ENCODE data around the gene TMC7. TPM values are rescaled to one million over a fixed set of nuclear protein-coding genes. Genes with fewer than 3 reads are reported as not detected.

TMC7 gene
- total and polyA plus RNA-seq, 2 experiments from 2014 or later, result 0.54 to 1.4 TPM

DNA sequence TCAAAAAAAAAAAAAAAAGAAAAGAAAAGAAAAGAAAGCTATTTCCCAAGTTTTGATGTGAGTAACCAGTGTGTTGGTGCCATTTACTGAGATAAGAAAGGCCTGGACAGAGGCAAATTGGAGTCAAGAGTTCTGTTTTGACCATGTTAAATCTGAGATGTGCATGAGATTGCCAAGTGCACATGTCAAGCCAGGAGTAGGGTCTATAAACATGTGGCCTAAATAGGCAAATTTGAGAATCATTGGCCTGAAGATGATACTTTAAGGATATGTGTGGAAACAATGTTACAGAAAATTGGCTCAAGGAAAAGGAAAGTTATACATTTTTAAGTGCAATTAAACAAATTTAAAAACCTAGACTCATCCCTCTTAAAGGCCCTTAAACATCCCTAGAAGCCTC is 42.3 kb upstream of the TMC7 start:
- DNase-seq, result no peak
- no peak overlapping the region for H2AFZ ChIP-seq
- TF ChIP-seq EZH2phosphoT487 (IDR thresholded peaks at IDR 0.05; ENCODE audit: insufficient read depth, low read depth), result no peak
- no peak for TF ChIP-seq EZH2 (IDR thresholded peaks at IDR 0.05; ENCODE audit: insufficient read depth, poor library complexity, severe bottlenecking)

DNA sequence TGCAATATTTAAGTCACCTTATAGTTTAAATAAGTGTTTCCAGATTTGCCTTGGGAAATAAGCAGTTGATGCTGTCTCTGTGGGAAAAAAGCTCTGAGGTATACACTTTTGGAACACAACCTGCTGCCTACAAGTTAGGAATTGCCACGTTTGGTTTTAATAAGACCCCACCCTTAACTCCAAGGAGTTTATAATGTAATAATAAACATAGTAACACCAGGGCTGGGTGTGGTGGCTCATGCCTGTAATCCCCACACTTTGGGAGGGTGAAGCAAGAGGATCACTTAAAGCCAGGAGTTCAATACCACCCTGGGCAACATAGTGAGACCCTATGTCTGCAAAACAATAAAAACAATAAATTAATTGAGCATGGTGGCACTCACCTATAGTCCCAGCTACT is 41.7 kb upstream of the TMC7 start:
- no peak overlapping the region for H2AFZ ChIP-seq
- H3K4me2 ChIP-seq (ENCODE audit: unreplicated experiment), result no peak overlapping the region
- no peaks in the 10 kb centered on the region for H4K20me1 ChIP-seq (ENCODE audit: insufficient read depth)
- TF ChIP-seq EZH2 (IDR thresholded peaks at IDR 0.05; ENCODE audit: insufficient read depth, poor library complexity, severe bottlenecking) (no peak), EZH2phosphoT487 (IDR thresholded peaks at IDR 0.05; ENCODE audit: insufficient read depth, low read depth) (no peak)
- H3K9ac ChIP-seq, result no peak overlapping the region
- in situ Hi-C loops (cut with MboI), result no loop called here
- DNase-seq, result no peak
- no peak overlapping the region for H3K4me3 ChIP-seq
- no peaks in the 10 kb centered on the region for H3F3A ChIP-seq (ENCODE audit: insufficient read depth)
- H3K4me1 ChIP-seq (ENCODE audit: insufficient read depth), result no peaks in the 10 kb centered on the region
- no peaks in the 10 kb centered on the region for H3K36me3 ChIP-seq (ENCODE audit: low read depth)
- WGBS, 2 experiments (ENCODE audit: low coverage in 1 of 2, low lambda C conversion rate in 2 of 2, missing lambda C conversion rate in 2 of 2), result 0 to 4% methylated on average over 1 of the region's 1 CpG
- H3K27me3 ChIP-seq (replicated peaks; ENCODE audit: insufficient read depth), result no peaks in the 10 kb centered on the region
- no peak overlapping the region for H3K27ac ChIP-seq
- H3K9me2 ChIP-seq (ENCODE audit: insufficient read depth), result no peaks in the 10 kb centered on the region
- H3K9me3 ChIP-seq (ENCODE audit: low read depth), result no peaks in the 10 kb centered on the region
- H3K79me2 ChIP-seq (ENCODE audit: insufficient read depth), result no peaks in the 10 kb centered on the region

More for the DNA sequence above, 42.3 kb upstream of the TMC7 start:
- Histone ChIP-seq H3K4me2 (ENCODE audit: unreplicated experiment) (no peak overlapping the region), H4K20me1 (ENCODE audit: insufficient read depth) (no peaks in the 10 kb centered on the region), H3K27me3 (replicated peaks; ENCODE audit: insufficient read depth) (no peaks in the 10 kb centered on the region), H3K9me2 (ENCODE audit: insufficient read depth) (no peaks in the 10 kb centered on the region), H3K4me3 (no peak overlapping the region), H3K4me1 (ENCODE audit: insufficient read depth) (no peaks in the 10 kb centered on the region), H3K9ac (no peak overlapping the region), H3K79me2 (ENCODE audit: insufficient read depth) (no peaks in the 10 kb centered on the region), H3F3A (ENCODE audit: insufficient read depth) (no peaks in the 10 kb centered on the region), H3K36me3 (ENCODE audit: low read depth) (no peaks in the 10 kb centered on the region), H3K9me3 (ENCODE audit: low read depth) (no peaks in the 10 kb centered on the region), H3K27ac (no peak overlapping the region)
- in situ Hi-C loops (cut with MboI), result no loop called here

DNA sequence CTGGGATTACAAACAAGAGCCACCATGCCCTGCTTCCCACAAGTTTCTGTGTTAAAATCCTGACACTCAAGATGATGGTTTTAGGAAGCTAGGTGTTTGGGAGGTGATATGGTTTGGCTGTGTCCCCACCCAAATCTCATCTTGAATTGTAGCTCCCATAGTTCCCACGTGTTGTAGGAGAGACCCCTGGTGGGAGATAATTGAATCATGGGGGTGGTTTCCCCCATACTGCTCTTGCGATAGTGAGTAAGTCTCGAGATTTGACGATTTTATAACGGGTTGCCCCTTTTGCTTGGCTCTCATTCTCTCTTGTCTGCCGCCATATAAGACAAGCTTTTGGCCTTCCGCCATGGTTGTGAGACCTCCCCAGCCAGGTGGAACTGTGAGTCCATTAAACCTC is 40.3 kb upstream of the TMC7 start:
- Histone ChIP-seq H3F3A (ENCODE audit: insufficient read depth) (no peaks in the 10 kb centered on the region), H3K36me3 (ENCODE audit: low read depth) (no peaks in the 10 kb centered on the region), H3K4me2 (ENCODE audit: unreplicated experiment) (no peak overlapping the region), H3K4me3 (no peak overlapping the region), H3K79me2 (ENCODE audit: insufficient read depth) (no peaks in the 10 kb centered on the region), H4K20me1 (ENCODE audit: insufficient read depth) (no peaks in the 10 kb centered on the region), H3K9me2 (ENCODE audit: insufficient read depth) (no peaks in the 10 kb centered on the region), H3K27ac (no peak overlapping the region), H3K9me3 (ENCODE audit: low read depth) (no peaks in the 10 kb centered on the region), H3K4me1 (ENCODE audit: insufficient read depth) (no peaks in the 10 kb centered on the region), H2AFZ (no peak overlapping the region), H3K27me3 (replicated peaks; ENCODE audit: insufficient read depth) (no peaks in the 10 kb centered on the region), H3K9ac (no peak overlapping the region)
- 80 to 86% methylated on average over 7 of the region's 7 CpGs for WGBS, 2 experiments (ENCODE audit: low coverage in 1 of 2, low lambda C conversion rate in 2 of 2, missing lambda C conversion rate in 2 of 2)
- DNase-seq, result no peak
- in situ Hi-C loops (cut with MboI), result no loop called here
- TF ChIP-seq EZH2 (IDR thresholded peaks at IDR 0.05; ENCODE audit: insufficient read depth, poor library complexity, severe bottlenecking), result no peak
- TF ChIP-seq EZH2phosphoT487 (IDR thresholded peaks at IDR 0.05; ENCODE audit: insufficient read depth, low read depth), result no peak

DNA sequence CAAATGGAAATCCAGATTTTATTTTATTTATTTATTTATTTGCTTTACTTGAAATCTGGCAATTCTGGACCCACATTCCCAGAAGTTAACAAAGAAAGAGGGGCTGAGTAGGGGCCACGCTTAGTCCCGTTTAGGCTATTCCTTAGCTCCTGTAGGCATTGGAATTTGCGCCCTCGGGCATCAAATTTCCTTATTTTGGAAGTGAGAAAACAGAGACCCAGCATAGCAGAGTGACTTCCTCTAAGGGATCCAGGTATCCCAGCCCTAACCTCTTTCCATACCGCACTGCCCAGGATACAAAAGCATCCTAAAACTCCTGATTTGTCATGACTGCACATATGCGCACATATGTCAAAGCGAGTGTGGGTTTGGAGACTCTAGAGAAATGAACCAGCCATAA is 38.5 kb upstream of the TMC7 start:
- H3K27me3 ChIP-seq (replicated peaks; ENCODE audit: insufficient read depth), result no peaks in the 10 kb centered on the region
- H3K27ac ChIP-seq, result no peak overlapping the region
- 83 to 85% methylated on average over 7 of the region's 7 CpGs for WGBS, 2 experiments (ENCODE audit: low coverage in 1 of 2, low lambda C conversion rate in 2 of 2, missing lambda C conversion rate in 2 of 2)
- H3K36me3 ChIP-seq (ENCODE audit: low read depth), result no peaks in the 10 kb centered on the region
- TF ChIP-seq EZH2phosphoT487 (IDR thresholded peaks at IDR 0.05; ENCODE audit: insufficient read depth, low read depth), result no peak
- TF ChIP-seq EZH2 (IDR thresholded peaks at IDR 0.05; ENCODE audit: insufficient read depth, poor library complexity, severe bottlenecking), result no peak
- in situ Hi-C loops (cut with MboI), result no loop called here
- H3K4me3 ChIP-seq, result no peak overlapping the region
- H3K9ac ChIP-seq, result no peak overlapping the region
- no peak overlapping the region for H3K4me2 ChIP-seq (ENCODE audit: unreplicated experiment)
- no peaks in the 10 kb centered on the region for H3K79me2 ChIP-seq (ENCODE audit: insufficient read depth)
- H3F3A ChIP-seq (ENCODE audit: insufficient read depth), result no peaks in the 10 kb centered on the region
- no peaks in the 10 kb centered on the region for H3K9me2 ChIP-seq (ENCODE audit: insufficient read depth)
- no peak for DNase-seq
- no peaks in the 10 kb centered on the region for H3K4me1 ChIP-seq (ENCODE audit: insufficient read depth)
- H2AFZ ChIP-seq, result no peak overlapping the region
- no peaks in the 10 kb centered on the region for H3K9me3 ChIP-seq (ENCODE audit: low read depth)
- H4K20me1 ChIP-seq (ENCODE audit: insufficient read depth), result no peaks in the 10 kb centered on the region

DNA sequence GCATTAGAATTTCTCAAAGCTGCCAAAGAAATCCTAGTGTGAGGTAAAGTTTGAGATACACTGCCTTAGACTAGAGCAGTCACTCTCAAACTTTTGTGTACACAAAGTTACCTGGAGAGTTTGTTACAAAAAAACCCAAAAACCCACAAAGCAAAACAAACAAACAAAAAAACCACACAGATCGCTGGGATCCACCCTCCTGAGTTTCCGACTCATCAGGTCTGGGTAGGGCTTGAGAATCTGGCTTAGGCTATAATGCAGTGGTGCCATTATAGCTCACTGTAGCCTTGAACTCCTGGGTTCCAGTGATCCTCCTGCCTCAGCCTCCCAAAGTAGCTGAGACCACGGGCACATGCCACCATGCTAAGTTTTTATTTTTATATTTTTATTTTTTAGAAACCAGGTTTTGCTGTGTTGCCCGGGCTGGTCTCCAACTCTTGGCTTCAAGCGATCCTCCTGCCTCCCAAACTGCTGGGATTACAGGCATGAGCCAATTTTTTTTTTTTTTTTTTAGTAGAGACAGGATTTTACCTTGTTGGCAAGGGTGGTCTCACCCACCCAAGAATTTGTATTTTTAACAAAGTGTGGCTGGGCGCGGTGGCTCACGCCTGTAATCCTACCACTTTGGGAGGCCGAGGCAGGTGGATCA is 35.2 kb upstream of the TMC7 start:
- H3K27me3 ChIP-seq (replicated peaks; ENCODE audit: insufficient read depth), result no peaks in the 10 kb centered on the region
- no peak overlapping the region for H3K4me3 ChIP-seq
- TF ChIP-seq EZH2 (IDR thresholded peaks at IDR 0.05; ENCODE audit: insufficient read depth, poor library complexity, severe bottlenecking) (no peak), EZH2phosphoT487 (IDR thresholded peaks at IDR 0.05; ENCODE audit: insufficient read depth, low read depth) (no peak)
- no peaks in the 10 kb centered on the region for H4K20me1 ChIP-seq (ENCODE audit: insufficient read depth)
- no peak for DNase-seq
- H3K4me2 ChIP-seq (ENCODE audit: unreplicated experiment), result no peak overlapping the region
- no peaks in the 10 kb centered on the region for H3K36me3 ChIP-seq (ENCODE audit: low read depth)
- no peaks in the 10 kb centered on the region for H3F3A ChIP-seq (ENCODE audit: insufficient read depth)
- H2AFZ ChIP-seq, result no peak overlapping the region
- H3K4me1 ChIP-seq (ENCODE audit: insufficient read depth), result no peaks in the 10 kb centered on the region
- no peaks in the 10 kb centered on the region for H3K79me2 ChIP-seq (ENCODE audit: insufficient read depth)
- H3K27ac ChIP-seq, result no peak overlapping the region
- H3K9ac ChIP-seq, result no peak overlapping the region
- H3K9me3 ChIP-seq (ENCODE audit: low read depth), result no peaks in the 10 kb centered on the region
- in situ Hi-C loops (cut with MboI), result no loop called here
- H3K9me2 ChIP-seq (ENCODE audit: insufficient read depth), result no peaks in the 10 kb centered on the region
- WGBS, 2 experiments (ENCODE audit: low coverage in 1 of 2, low lambda C conversion rate in 2 of 2, missing lambda C conversion rate in 2 of 2), result 70 to 72% methylated on average over 9 of the region's 9 CpGs

All from GM23248 (cell line).